Mucosa of descending colon (tissue), 3 donors: ENCODE results near the gene WNT3. TPM values are rescaled to one million over a fixed set of nuclear protein-coding genes. Genes with fewer than 3 reads are reported as not detected.

ENCODE experiments used
- ATAC-seq: fragments of 200-7000 bp; cut with Tn5 transposase; one replicate; pipeline ENCODE4 v1.9.1; 2020; ENCODE audit warnings: mild to moderate bottlenecking, moderate library complexity
- DNase-seq, 3 donors: peaks; one replicate each; pipeline ENCODE4 v3.0.0-alpha.2; 2020
- H3K36me3 ChIP-seq: fragments of 200-600 bp; one replicate; pipeline ENCODE4 v1.8.0; 2021; ENCODE audit warnings: low read depth, mild to moderate bottlenecking
- H3K4me1 ChIP-seq: fragments of 200-600 bp; one replicate; pipeline ENCODE4 v1.8.0; 2021; ENCODE audit warnings: low read depth, mild to moderate bottlenecking
- H3K4me3 ChIP-seq: fragments of 200-600 bp; one replicate; pipeline ENCODE4 v1.8.0; 2021; ENCODE audit warnings: mild to moderate bottlenecking
- H3K9me3 ChIP-seq: fragments of 200-600 bp; one replicate; pipeline ENCODE4 v1.8.0; 2021; ENCODE audit warnings: mild to moderate bottlenecking
- intact Hi-C, 2 donors: fragments of 100-400 bp; cut with DNase I in 1 of 2; cut with micrococcal nuclease in 1 of 2; formaldehyde crosslinking; loops; one replicate each; pipeline versions ENCODE4 v1.11.0 to v1.11.1; 2022; cut with DNase I, micrococcal nuclease
- total RNA-seq, 3 donors: library from RNA; stranded (reverse); fragmentation: NEBNext Ultra II Directional in 2 of 3; extraction: Animal tissue kit (Norgen Biotek cat#: 25700) in 2 of 3; gene quantifications; one replicate each; pipeline versions ENCODE4 v1.2.1 to v1.2.4, GENCODE V29; 2021 to 2023
- TF ChIP-seq, protein P1 (sequence below): fragments of 200-600 bp; IDR thresholded peaks from one replicate; pipeline ENCODE4 v1.8.0; 2022; ENCODE audit warnings: antibody characterized with exemption, mild to moderate bottlenecking
- donor health status: DM: no; HTN: no; CAD: no; lungs with moderate emphysema.
- donor health status: DM: no; HTN: no; CAD: no.
- donor health status: DM: no; HTN: yes; CAD: no.

WNT3 gene
- total RNA-seq, 3 donors from 2014 or later = 0.29 to 1.1 (median 0.41) TPM

GRCh38 chr17:46833840-46834208, 15.3 kb upstream of the WNT3 start:
- intact Hi-C loops = no loop called here
- ATAC-seq (no peak), DNase-seq (no peak)
- H3K4me1 ChIP-seq = no peaks in the 10 kb centered on the region
- TF ChIP-seq, protein P1, sequence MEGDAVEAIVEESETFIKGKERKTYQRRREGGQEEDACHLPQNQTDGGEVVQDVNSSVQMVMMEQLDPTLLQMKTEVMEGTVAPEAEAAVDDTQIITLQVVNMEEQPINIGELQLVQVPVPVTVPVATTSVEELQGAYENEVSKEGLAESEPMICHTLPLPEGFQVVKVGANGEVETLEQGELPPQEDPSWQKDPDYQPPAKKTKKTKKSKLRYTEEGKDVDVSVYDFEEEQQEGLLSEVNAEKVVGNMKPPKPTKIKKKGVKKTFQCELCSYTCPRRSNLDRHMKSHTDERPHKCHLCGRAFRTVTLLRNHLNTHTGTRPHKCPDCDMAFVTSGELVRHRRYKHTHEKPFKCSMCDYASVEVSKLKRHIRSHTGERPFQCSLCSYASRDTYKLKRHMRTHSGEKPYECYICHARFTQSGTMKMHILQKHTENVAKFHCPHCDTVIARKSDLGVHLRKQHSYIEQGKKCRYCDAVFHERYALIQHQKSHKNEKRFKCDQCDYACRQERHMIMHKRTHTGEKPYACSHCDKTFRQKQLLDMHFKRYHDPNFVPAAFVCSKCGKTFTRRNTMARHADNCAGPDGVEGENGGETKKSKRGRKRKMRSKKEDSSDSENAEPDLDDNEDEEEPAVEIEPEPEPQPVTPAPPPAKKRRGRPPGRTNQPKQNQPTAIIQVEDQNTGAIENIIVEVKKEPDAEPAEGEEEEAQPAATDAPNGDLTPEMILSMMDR = no peak
- no peaks in the 10 kb centered on the region for H3K9me3 ChIP-seq
- no peaks in the 10 kb centered on the region for H3K36me3 ChIP-seq
- no peak overlapping the region for H3K4me3 ChIP-seq

DNA sequence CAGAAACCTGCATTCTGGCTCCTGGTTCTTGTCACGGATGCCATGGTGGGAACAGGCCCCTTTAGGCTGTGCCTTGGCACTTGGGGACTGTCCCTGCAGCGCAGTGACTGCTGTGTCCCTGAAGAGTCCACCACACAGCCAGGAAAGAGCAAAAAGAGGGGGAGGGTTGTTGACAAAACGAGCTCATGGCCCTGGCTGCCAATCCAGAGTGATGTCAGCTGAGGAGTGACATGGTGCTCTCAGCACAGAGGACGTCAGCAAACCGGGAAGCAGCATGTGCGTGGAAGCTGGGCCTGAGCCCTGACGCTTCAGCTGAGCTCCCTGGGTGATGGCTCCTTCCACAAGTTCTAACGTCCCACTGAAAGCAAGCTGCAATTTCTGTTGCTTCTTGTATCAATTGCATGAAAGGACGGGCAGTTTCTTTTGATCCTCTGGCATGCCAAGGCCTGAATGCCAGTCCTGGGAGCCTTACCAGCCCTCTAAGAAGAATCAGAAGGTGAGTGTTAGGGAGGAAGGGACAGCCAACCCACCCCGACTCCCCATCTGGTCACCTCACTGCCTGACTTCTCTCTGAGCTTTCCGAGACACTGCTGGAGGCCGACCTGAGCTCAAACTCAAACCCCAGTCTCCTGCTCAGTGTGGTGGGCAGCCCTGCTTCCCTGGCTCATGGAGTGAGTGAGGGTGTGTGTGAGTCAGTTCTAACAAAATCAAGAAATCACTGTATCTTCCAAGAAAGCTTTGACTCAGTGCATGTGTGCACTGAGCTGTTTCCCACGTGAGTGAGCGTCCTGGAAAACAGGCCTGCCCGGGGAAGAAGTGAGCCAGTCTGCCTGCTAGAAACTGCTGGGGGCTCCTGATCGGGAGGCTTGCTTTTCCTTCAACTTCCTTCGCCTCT, 14.7 kb upstream of the WNT3 start:
- TF ChIP-seq, protein P1 = no peak
- intact Hi-C loops = no loop called here
- H3K36me3 ChIP-seq = no peaks in the 10 kb centered on the region
- H3K9me3 ChIP-seq = no peaks in the 10 kb centered on the region
- H3K4me1 ChIP-seq = no peaks in the 10 kb centered on the region
- DNase-seq (no peak), ATAC-seq (no peak)
- H3K4me3 ChIP-seq = no peak overlapping the region

DNA sequence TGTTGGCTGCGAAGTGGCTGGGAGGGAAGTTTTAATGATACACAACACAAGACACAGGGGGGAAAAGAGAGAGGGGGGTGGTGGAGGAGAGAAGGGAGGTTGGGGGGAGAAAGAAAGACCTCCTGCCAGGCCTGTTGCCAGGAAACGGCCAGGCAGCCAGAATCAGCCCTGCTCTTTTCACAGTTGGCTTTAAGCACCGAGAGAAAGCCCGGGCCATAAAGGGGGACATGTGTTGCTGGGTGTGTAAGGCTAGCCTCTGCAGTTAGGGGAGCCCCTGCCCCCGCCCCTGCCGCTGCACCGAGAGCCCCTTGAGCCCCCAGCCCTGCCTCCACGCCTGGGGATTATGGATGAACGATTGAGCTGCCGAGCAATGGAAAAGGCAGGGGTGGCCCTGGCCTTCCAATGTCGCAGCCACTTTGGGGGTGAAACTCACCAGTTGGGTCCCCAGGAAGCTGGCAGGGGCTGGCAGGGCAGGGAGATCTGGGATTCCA, 13.9 kb upstream of the WNT3 start:
- TF ChIP-seq, protein P1 = no peak
- no peak overlapping the region for H3K4me3 ChIP-seq
- intact Hi-C loops = no loop called here
- H3K9me3 ChIP-seq = no peaks in the 10 kb centered on the region
- DNase-seq (no peak), ATAC-seq (no peak)
- H3K4me1 ChIP-seq = no peaks in the 10 kb centered on the region
- H3K36me3 ChIP-seq = no peaks in the 10 kb centered on the region

- Histone ChIP-seq H3K9me3 (no peaks in the 10 kb centered on the region), H3K36me3 (no peaks in the 10 kb centered on the region), H3K4me3 (no peak overlapping the region), H3K4me1 (no peaks in the 10 kb centered on the region)
- DNase-seq (peak in 1 of 3 donors; percentile 7), ATAC-seq (no peak)
- TF ChIP-seq, protein P1 = no peak
- intact Hi-C loops = no loop called here
Observed at GRCh38 chr17:46831573-46832330, 13.3 kb upstream of the WNT3 start.

- intact Hi-C loops = no loop called here
- ATAC-seq = no peak
- TF ChIP-seq, protein P1 = no peak
Observed at GRCh38 chr17:46827274-46827673, 8.8 kb upstream of the WNT3 start.

More at GRCh38 chr17:46827274-46827673, 8.8 kb upstream of the WNT3 start:
- Histone ChIP-seq H3K4me3 (no peak overlapping the region), H3K9me3 (no peaks in the 10 kb centered on the region), H3K36me3 (no peaks in the 10 kb centered on the region), H3K4me1 (no peaks in the 10 kb centered on the region)
- no peak for DNase-seq
